Mesendoderm (in vitro differentiated cells): ENCODE results near the gene SERPING1.

ENCODE experiments used
- DNase-seq: peaks from one replicate; pipeline ENCODE4 v3.0.0; 2013
- H2AK5ac ChIP-seq: 2 replicates; pipeline ENCODE4 v1.6.1; 2013; ENCODE audit warnings: low read length, inconsistent platforms
- H2BK120ac ChIP-seq: 2 replicates; pipeline ENCODE4 v1.6.1; 2013; ENCODE audit warnings: low read depth, mild to moderate bottlenecking, low read length, moderate library complexity, mixed read lengths
- H2BK15ac ChIP-seq: replicated peaks from 2 replicates; pipeline ENCODE4 v1.6.1; 2013; ENCODE audit warnings: low read depth, mild to moderate bottlenecking, moderate library complexity
- H2BK5ac ChIP-seq: 2 replicates; pipeline ENCODE4 v1.6.1; 2013; ENCODE audit warnings: low read length, inconsistent platforms
- H3K18ac ChIP-seq: 2 replicates; pipeline ENCODE4 v1.6.1; 2013; ENCODE audit warnings: mild to moderate bottlenecking, low read length, mixed read lengths
- H3K23ac ChIP-seq: one replicate; pipeline ENCODE4 v1.6.1; 2013; ENCODE audit warnings: low read length
- H3K27ac ChIP-seq: 2 replicates; pipeline ENCODE4 v1.5.1; 2013; ENCODE audit warnings: low read depth, mild to moderate bottlenecking, inconsistent platforms, low read length, moderate library complexity
- H3K27me3 ChIP-seq: 2 replicates; pipeline ENCODE4 v1.6.1; 2013; ENCODE audit warnings: low read length, control low read depth, mild to moderate bottlenecking, inconsistent platforms; ENCODE audit not compliant: insufficient read depth, poor library complexity
- H3K36me3 ChIP-seq: 2 replicates; pipeline ENCODE4 v1.6.1; 2013; ENCODE audit warnings: low read length, inconsistent platforms; ENCODE audit not compliant: control insufficient read depth, insufficient read depth
- H3K4ac ChIP-seq: one replicate; pipeline ENCODE4 v1.6.1; 2013; ENCODE audit warnings: low read depth, mild to moderate bottlenecking, low read length, moderate library complexity
- H3K4me1 ChIP-seq: 2 replicates; pipeline ENCODE4 v1.6.1; 2013; ENCODE audit warnings: low read depth, low read length, inconsistent platforms; ENCODE audit not compliant: control insufficient read depth
- H3K4me2 ChIP-seq: 2 replicates; pipeline ENCODE4 v1.6.1; 2013; ENCODE audit warnings: low read length
- H3K4me3 ChIP-seq: 2 replicates; pipeline ENCODE4 v1.5.1; 2013; ENCODE audit warnings: mild to moderate bottlenecking, low read length
- H3K56ac ChIP-seq: one replicate; pipeline ENCODE4 v1.6.1; 2013; ENCODE audit warnings: low read length
- H3K79me1 ChIP-seq: 2 replicates; pipeline ENCODE4 v1.6.1; 2013; ENCODE audit warnings: low read length, inconsistent platforms
- H3K79me2 ChIP-seq: 2 replicates; pipeline ENCODE4 v1.6.1; 2013; ENCODE audit warnings: mild to moderate bottlenecking, low read length; ENCODE audit not compliant: control insufficient read depth, insufficient read depth
- H3K9ac ChIP-seq: 2 replicates; pipeline ENCODE4 v1.6.1; 2013; ENCODE audit warnings: low read length, inconsistent platforms
- H4K5ac ChIP-seq: one replicate; pipeline ENCODE4 v1.6.1; 2013; ENCODE audit warnings: low read length
- H4K8ac ChIP-seq: one replicate; pipeline ENCODE4 v1.6.1; 2013; ENCODE audit warnings: low read depth, mild to moderate bottlenecking, control low read depth, low read length, moderate library complexity
- WGBS: extraction: QIAGEN DNeasy Blood & Tissue Kit; methylation state at CpG from one replicate; pipeline ENCODE4 v1.1.7; 2013; ENCODE audit warnings: low lambda C conversion rate, missing lambda C conversion rate; ENCODE audit not compliant: insufficient coverage; ENCODE audit errors: extremely low coverage; 5-methylcytosine and 5-hydroxymethylcytosine counted together

Gene SERPING1

GRCh38 chr11:57640068-57640800, 42.7 kb downstream of the SERPING1 start:
- WGBS, result no CpG with 5 or more reads among the region's 9 CpGs
- peak overlapping the region; percentile 98 for H3K56ac ChIP-seq

GRCh38 chr11:57641011-57641807, 43.7 kb downstream of the SERPING1 start:
- no peak overlapping the region for H3K4me3 ChIP-seq
- DNase-seq, result peak; percentile 79

More at GRCh38 chr11:57640068-57640800, 42.7 kb downstream of the SERPING1 start:
- Histone ChIP-seq H2BK5ac (peak overlapping the region; percentile 98), H2BK120ac (peak overlapping the region; percentile 48), H4K8ac (no peak overlapping the region), H3K79me1 (peaks cover 16% of the 10 kb centered on the region), H3K9ac (peak overlapping the region; percentile 95), H3K4me2 (peak overlapping the region; percentile 88), H3K4ac (peak overlapping the region; percentile 61), H3K4me3 (peak overlapping the region; percentile 82), H2AK5ac (no peak overlapping the region), H2BK15ac (no peak overlapping the region), H3K18ac (peak overlapping the region; percentile 89), H3K4me1 (peaks cover 21% of the 10 kb centered on the region), H3K36me3 (peaks cover 2% of the 10 kb centered on the region), H3K27me3 (no peaks in the 10 kb centered on the region), H3K23ac (no peak overlapping the region), H3K79me2 (peaks cover 34% of the 10 kb centered on the region), H3K27ac (peak overlapping the region; percentile 99), H4K5ac (no peak overlapping the region)
- no peak for DNase-seq

GRCh38 chr11:57643802-57644201, 46.3 kb downstream of the SERPING1 start:
- Histone ChIP-seq H3K27ac (no peak overlapping the region), H3K18ac (no peak overlapping the region), H2BK15ac (no peak overlapping the region), H3K79me2 (peaks cover 29% of the 10 kb centered on the region), H2AK5ac (no peak overlapping the region), H3K79me1 (peaks cover 16% of the 10 kb centered on the region), H3K4me3 (no peak overlapping the region), H3K4me1 (peaks cover 30% of the 10 kb centered on the region), H3K27me3 (no peaks in the 10 kb centered on the region), H2BK5ac (no peak overlapping the region), H3K23ac (no peak overlapping the region), H4K5ac (no peak overlapping the region), H4K8ac (no peak overlapping the region), H3K9ac (no peak overlapping the region), H3K4me2 (no peak overlapping the region), H3K56ac (no peak overlapping the region), H3K36me3 (peaks cover 2% of the 10 kb centered on the region), H2BK120ac (no peak overlapping the region), H3K4ac (no peak overlapping the region)
- DNase-seq, result peak; percentile 53
- no CpG with 5 or more reads among the region's 3 CpGs for WGBS

More at GRCh38 chr11:57641011-57641807, 43.7 kb downstream of the SERPING1 start:
- Histone ChIP-seq H3K36me3 (peaks cover 2% of the 10 kb centered on the region), H2AK5ac (no peak overlapping the region), H2BK120ac (no peak overlapping the region), H3K79me1 (peaks cover 16% of the 10 kb centered on the region), H3K9ac (peak overlapping the region; percentile 95), H3K27ac (peak overlapping the region; percentile 99), H3K4me1 (peaks cover 25% of the 10 kb centered on the region), H3K18ac (no peak overlapping the region), H3K56ac (peak overlapping the region; percentile 98), H4K5ac (no peak overlapping the region), H2BK5ac (no peak overlapping the region), H3K4ac (no peak overlapping the region), H3K79me2 (peaks cover 34% of the 10 kb centered on the region), H2BK15ac (no peak overlapping the region), H3K23ac (peak overlapping the region; percentile 2), H4K8ac (no peak overlapping the region), H3K27me3 (no peaks in the 10 kb centered on the region), H3K4me2 (peak overlapping the region; percentile 88)
- no CpG with 5 or more reads among the region's 7 CpGs for WGBS

- no CpG with 5 or more reads among the region's 17 CpGs for WGBS
- Histone ChIP-seq H3K79me1 (peaks cover 13% of the 10 kb centered on the region), H3K4me3 (no peak overlapping the region), H3K23ac (no peak overlapping the region), H3K27me3 (no peaks in the 10 kb centered on the region), H2BK15ac (no peak overlapping the region), H4K8ac (no peak overlapping the region), H2BK5ac (no peak overlapping the region), H2AK5ac (no peak overlapping the region), H2BK120ac (no peak overlapping the region), H3K9ac (peak overlapping the region; percentile 37), H3K56ac (no peak overlapping the region), H4K5ac (no peak overlapping the region), H3K79me2 (peaks cover 22% of the 10 kb centered on the region), H3K36me3 (peaks cover 2% of the 10 kb centered on the region), H3K4me1 (peaks cover 31% of the 10 kb centered on the region), H3K4me2 (no peak overlapping the region), H3K18ac (no peak overlapping the region), H3K4ac (no peak overlapping the region), H3K27ac (no peak overlapping the region)
- DNase-seq, result peak; percentile 92
Observed at GRCh38 chr11:57644748-57645688, 47.5 kb downstream of the SERPING1 start.

- Histone ChIP-seq H4K8ac (no peak overlapping the region), H3K4me2 (no peak overlapping the region), H3K23ac (no peak overlapping the region), H3K4me1 (peaks cover 33% of the 10 kb centered on the region), H3K79me2 (peaks cover 15% of the 10 kb centered on the region), H3K36me3 (peaks cover 2% of the 10 kb centered on the region), H2BK5ac (no peak overlapping the region), H3K9ac (peak overlapping the region; percentile 21), H3K27me3 (no peaks in the 10 kb centered on the region), H3K27ac (no peak overlapping the region), H3K4ac (no peak overlapping the region), H3K4me3 (no peak overlapping the region), H2BK120ac (no peak overlapping the region), H3K56ac (peak overlapping the region; percentile 3), H3K18ac (no peak overlapping the region), H2AK5ac (no peak overlapping the region), H2BK15ac (no peak overlapping the region), H3K79me1 (peaks cover 13% of the 10 kb centered on the region), H4K5ac (no peak overlapping the region)
- DNase-seq, result peak; percentile 16
- WGBS, result no CpG with 5 or more reads among the region's 5 CpGs
Observed at GRCh38 chr11:57645689-57646085, 48.2 kb downstream of the SERPING1 start.
